Keratinocyte (primary cell): ENCODE measurements around the gene TOMM5. TPM values are rescaled to one million over a fixed set of nuclear protein-coding genes. Genes with fewer than 3 reads are reported as not detected.

Experiments used
- DNase-seq: peaks from one replicate; pipeline ENCODE4 v3.0.0-alpha.2; 2011; ENCODE audit warnings: low read depth, missing footprints, low spot score
- FAIRE-seq: peaks from 2 replicates; lab custom pipeline; 2011; peaks lifted over from hg19 to GRCh38; lab: Jason Lieb, UNC
- H2AFZ ChIP-seq: 2 replicates; pipeline ENCODE4 v1.6.0; 2012; ENCODE audit warnings: low read length, control low read depth, inconsistent platforms; ENCODE audit not compliant: control insufficient read depth
- H3K27ac ChIP-seq: 2 replicates; pipeline ENCODE4 v1.5.1; 2011; ENCODE audit warnings: low read length; ENCODE audit not compliant: control insufficient read depth, insufficient read depth
- H3K27me3 ChIP-seq: 3 replicates; pipeline ENCODE4 v1.6.0; 2011; ENCODE audit warnings: low read length; ENCODE audit not compliant: control insufficient read depth, insufficient read depth; ENCODE audit errors: extremely low read depth
- H3K36me3 ChIP-seq, 2 experiments: 2 replicates in 1 of 2; 3 replicates in 1 of 2; pipeline ENCODE4 v1.5.1; 2011; ENCODE audit warnings: low read length in 2 of 2, mild to moderate bottlenecking in 1 of 2; ENCODE audit not compliant: control insufficient read depth in 2 of 2, insufficient read depth in 2 of 2; ENCODE audit errors: extremely low read depth in 1 of 2
- H3K4me1 ChIP-seq: 3 replicates; pipeline ENCODE4 v1.5.1; 2011; ENCODE audit warnings: low read length; ENCODE audit not compliant: control insufficient read depth, insufficient read depth; ENCODE audit errors: extremely low read depth
- H3K4me2 ChIP-seq: 3 replicates; pipeline ENCODE4 v1.6.0; 2011; ENCODE audit warnings: low read depth, low read length; ENCODE audit not compliant: control insufficient read depth, insufficient read depth; ENCODE audit errors: extremely low read depth
- H3K4me3 ChIP-seq, 3 experiments: fragments of 200-600 bp in 1 of 3; sonication (generic) in 1 of 3; 2 replicates in 2 of 3; 3 replicates in 1 of 3; pipeline ENCODE4 v1.5.1; 2011 to 2016; ENCODE audit warnings: low read length in 3 of 3, mild to moderate bottlenecking in 3 of 3, control low read depth in 2 of 3, inconsistent platforms in 1 of 3, low read depth in 1 of 3, mixed read lengths in 1 of 3, mixed run types in 1 of 3, moderate library complexity in 1 of 3; ENCODE audit not compliant: control insufficient read depth in 2 of 3, insufficient read depth in 2 of 3; ENCODE audit errors: extremely low read depth in 1 of 3
- H3K79me2 ChIP-seq: 2 replicates; pipeline ENCODE4 v1.6.0; 2012; ENCODE audit warnings: low read length; ENCODE audit not compliant: control insufficient read depth, insufficient read depth
- H3K9ac ChIP-seq: 3 replicates; pipeline ENCODE4 v1.6.0; 2011; ENCODE audit warnings: low read length; ENCODE audit not compliant: control insufficient read depth, insufficient read depth; ENCODE audit errors: extremely low read depth
- H3K9me1 ChIP-seq: 3 replicates; pipeline ENCODE4 v1.6.0; 2011; ENCODE audit warnings: low read length; ENCODE audit not compliant: control insufficient read depth, insufficient read depth; ENCODE audit errors: extremely low read depth
- H3K9me3 ChIP-seq: 2 replicates; pipeline ENCODE4 v1.5.1; 2012; ENCODE audit warnings: low read depth, low read length; ENCODE audit not compliant: control insufficient read depth
- H4K20me1 ChIP-seq: 3 replicates; pipeline ENCODE4 v1.6.0; 2011; ENCODE audit warnings: low read length; ENCODE audit not compliant: control insufficient read depth, insufficient read depth; ENCODE audit errors: extremely low read depth
- EZH2 ChIP-seq: IDR thresholded peaks from one replicate; pipeline ENCODE4 v1.6.1; 2012; ENCODE audit warnings: inconsistent platforms, mild to moderate bottlenecking, low read length, moderate library complexity
- dilution Hi-C: fragments of 300-500 bp; cut with MboI; formaldehyde crosslinking; loops from one replicate; pipeline ENCODE4 v1.7.0; 2020; ENCODE audit warnings: low sequenced_read_pairs; ENCODE audit not compliant: extremely low pct_ligation_motif_present
- polyA plus RNA-seq, 5 experiments: library from polyadenylated mRNA; depleted of rRNA in 3 of 5; stranded (reverse) in 3 of 5; stranded (forward) in 1 of 5; unstranded in 1 of 5; fragments of >200 nt; gene quantifications; 1 replicate in 1 of 5; 2 replicates in 3 of 5; 3 replicates in 1 of 5; pipeline versions ENCODE4 v1.2.1 to v1.2.3, GENCODE V29; 2011 to 2012; ENCODE audit warnings: missing spikeins in 2 of 5, low read depth in 1 of 5, low replicate concordance in 1 of 5
- TF ChIP-seq, protein P1 (sequence below), 3 experiments: IDR thresholded peaks in 1 of 3; conservative IDR thresholded peaks in 1 of 3; optimal IDR thresholded peaks in 1 of 3; 2 replicates in 2 of 3; 3 replicates in 1 of 3; pipeline versions ENCODE3 to v1.5.1; 2011; ENCODE audit warnings: low read length in 3 of 3, mild to moderate bottlenecking in 3 of 3, moderate library complexity in 2 of 3, control low read depth in 1 of 3, inconsistent platforms in 1 of 3; ENCODE audit not compliant: insufficient read depth in 2 of 3; ENCODE audit errors: extremely low read depth in 1 of 3

Gene TOMM5
- polyA plus RNA-seq, 1 donor (not counting 4 experiments of a cell fraction or from before 2014, with no cell fraction given) = 232 TPM

DNA sequence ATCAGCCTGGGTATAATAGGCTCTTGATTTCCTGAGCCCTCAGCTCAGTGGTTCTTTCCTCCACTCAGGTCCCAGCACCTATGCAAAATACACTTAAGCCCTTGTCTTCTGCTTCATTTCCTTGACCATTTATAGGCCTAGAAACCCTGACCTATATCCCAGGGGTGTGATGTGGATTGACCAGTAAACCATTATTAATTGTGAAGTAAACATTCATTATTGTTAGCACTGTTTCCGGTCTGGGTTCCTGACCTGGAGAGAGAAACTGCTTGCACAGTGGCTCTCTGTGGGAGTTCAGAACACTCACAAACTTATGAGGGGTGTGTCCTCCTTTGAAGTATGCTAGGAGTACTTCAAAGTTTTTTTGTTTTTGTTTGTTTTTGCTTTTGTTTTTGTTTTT is 19.6 kb upstream of the TOMM5 start:
- no peaks in the 10 kb centered on the region for H4K20me1 ChIP-seq
- FAIRE-seq = no peak
- H3K4me3 ChIP-seq = no peak overlapping the region
- H3K79me2 ChIP-seq = no peaks in the 10 kb centered on the region
- TF ChIP-seq, protein P1, sequence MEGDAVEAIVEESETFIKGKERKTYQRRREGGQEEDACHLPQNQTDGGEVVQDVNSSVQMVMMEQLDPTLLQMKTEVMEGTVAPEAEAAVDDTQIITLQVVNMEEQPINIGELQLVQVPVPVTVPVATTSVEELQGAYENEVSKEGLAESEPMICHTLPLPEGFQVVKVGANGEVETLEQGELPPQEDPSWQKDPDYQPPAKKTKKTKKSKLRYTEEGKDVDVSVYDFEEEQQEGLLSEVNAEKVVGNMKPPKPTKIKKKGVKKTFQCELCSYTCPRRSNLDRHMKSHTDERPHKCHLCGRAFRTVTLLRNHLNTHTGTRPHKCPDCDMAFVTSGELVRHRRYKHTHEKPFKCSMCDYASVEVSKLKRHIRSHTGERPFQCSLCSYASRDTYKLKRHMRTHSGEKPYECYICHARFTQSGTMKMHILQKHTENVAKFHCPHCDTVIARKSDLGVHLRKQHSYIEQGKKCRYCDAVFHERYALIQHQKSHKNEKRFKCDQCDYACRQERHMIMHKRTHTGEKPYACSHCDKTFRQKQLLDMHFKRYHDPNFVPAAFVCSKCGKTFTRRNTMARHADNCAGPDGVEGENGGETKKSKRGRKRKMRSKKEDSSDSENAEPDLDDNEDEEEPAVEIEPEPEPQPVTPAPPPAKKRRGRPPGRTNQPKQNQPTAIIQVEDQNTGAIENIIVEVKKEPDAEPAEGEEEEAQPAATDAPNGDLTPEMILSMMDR (optimal IDR thresholded peaks at IDR 0.05 in 1 of 3, IDR thresholded peaks at IDR 0.05 in 1 of 3, conservative IDR thresholded peaks at IDR 0.05 in 1 of 3; ENCODE audit: extremely low read depth in 1 of 3, insufficient read depth in 2 of 3, low read length in 3 of 3) = no peak
- no peak for TF ChIP-seq EZH2
- no peak for DNase-seq
- no peak overlapping the region for H3K27ac ChIP-seq
- no peak overlapping the region for H3K4me2 ChIP-seq
- H3K27me3 ChIP-seq = no peaks in the 10 kb centered on the region
- H2AFZ ChIP-seq = no peak overlapping the region
- H3K36me3 ChIP-seq = no peaks in the 10 kb centered on the region
- H3K9me1 ChIP-seq = no peaks in the 10 kb centered on the region
- H3K4me1 ChIP-seq = no peaks in the 10 kb centered on the region
- dilution Hi-C loops = no loop called here
- no peaks in the 10 kb centered on the region for H3K9me3 ChIP-seq
- no peak overlapping the region for H3K9ac ChIP-seq

DNA sequence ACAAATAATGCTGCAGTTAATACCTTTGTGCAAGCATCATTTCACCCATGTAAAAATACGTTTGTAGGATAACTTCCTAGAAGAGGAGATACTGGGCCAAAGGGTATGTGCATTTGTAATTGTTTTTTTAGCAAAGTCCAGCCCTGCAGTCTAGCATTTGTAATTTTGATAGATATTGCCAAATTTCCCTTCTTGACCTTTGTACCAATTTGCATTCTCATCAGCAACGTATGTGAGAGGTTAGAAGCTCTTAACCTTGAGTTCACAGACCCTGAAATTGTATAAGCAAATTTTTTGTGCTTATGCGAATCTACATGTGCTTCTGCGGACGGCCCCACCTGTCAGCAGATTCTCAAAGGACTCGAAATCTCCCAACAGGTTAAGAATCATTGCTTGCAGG is 18.6 kb upstream of the TOMM5 start:
- H3K9me1 ChIP-seq = no peaks in the 10 kb centered on the region
- H3K27ac ChIP-seq = no peak overlapping the region
- H3K36me3 ChIP-seq = no peaks in the 10 kb centered on the region
- H3K79me2 ChIP-seq = no peaks in the 10 kb centered on the region
- H3K4me3 ChIP-seq = no peak overlapping the region
- H3K4me2 ChIP-seq = no peak overlapping the region
- DNase-seq (no peak), FAIRE-seq (no peak)
- H2AFZ ChIP-seq = no peak overlapping the region
- H3K9me3 ChIP-seq = no peaks in the 10 kb centered on the region
- TF ChIP-seq, protein P1 (optimal IDR thresholded peaks at IDR 0.05 in 1 of 3, IDR thresholded peaks at IDR 0.05 in 1 of 3, conservative IDR thresholded peaks at IDR 0.05 in 1 of 3; ENCODE audit: extremely low read depth in 1 of 3, insufficient read depth in 2 of 3, low read length in 3 of 3) = no peak
- TF ChIP-seq EZH2 = no peak
- H4K20me1 ChIP-seq = no peaks in the 10 kb centered on the region
- no peaks in the 10 kb centered on the region for H3K27me3 ChIP-seq
- H3K4me1 ChIP-seq = no peaks in the 10 kb centered on the region
- dilution Hi-C loops = no loop called here
- H3K9ac ChIP-seq = no peak overlapping the region
